PC-9 (cell line): Measurements from ENCODE around the gene SLC25A1. TPM values are rescaled to one million over a fixed set of nuclear protein-coding genes. Genes with fewer than 3 reads are reported as not detected.

ENCODE experiments used
- BruUV-seq: library from RNA; stranded (reverse); fragments of 400-500 nt; replicated peaks from 2 replicates; lab custom pipeline; 2021; lab: Mats Ljungman, UMichigan
- CTCF ChIA-PET: fragments of 300-600 bp; sonication (Branson Sonifier 250); formaldehyde crosslinking; loops from one replicate; lab custom pipeline; 2022; ENCODE audit warnings: antibody characterized with exemption; lab: Charles Lee
- POLR2A ChIA-PET: fragments of 300-600 bp; sonication (Branson Sonifier 250); formaldehyde crosslinking; loops from one replicate; lab custom pipeline; 2022; ENCODE audit warnings: antibody characterized with exemption; ENCODE audit not compliant: unreplicated experiment; lab: Charles Lee
- DNase-seq, 2 experiments: peaks; one replicate each; pipeline versions ENCODE4 v3.0.0 to v3.0.0-alpha.2; 2015 to 2022; ENCODE audit warnings: mixed read lengths in 1 of 2
- H2AFZ ChIP-seq: fragments of 200-600 bp; sonication (generic); 2 replicates; pipeline ENCODE4 v1.8.1; 2017; ENCODE audit warnings: antibody characterized with exemption
- H3F3A ChIP-seq: fragments of 200-600 bp; sonication (generic); 2 replicates; pipeline ENCODE4 v1.8.1; 2017; ENCODE audit warnings: antibody characterized with exemption, mild to moderate bottlenecking, low read depth; ENCODE audit not compliant: insufficient read depth
- H3K27ac ChIP-seq: fragments of 200-600 bp; sonication (generic); 2 replicates; pipeline ENCODE4 v1.6.1; 2016; ENCODE audit warnings: mixed run types
- H3K27me3 ChIP-seq: fragments of 200-600 bp; sonication (generic); 2 replicates; pipeline ENCODE4 v1.6.1; 2016; ENCODE audit warnings: low read depth, mixed run types; ENCODE audit not compliant: insufficient read depth
- H3K36me3 ChIP-seq: fragments of 200-600 bp; sonication (generic); 2 replicates; pipeline ENCODE4 v1.6.1; 2016; ENCODE audit warnings: low read depth, mixed run types
- H3K4me1 ChIP-seq: fragments of 200-600 bp; sonication (generic); replicated peaks from 2 replicates; pipeline ENCODE4 v1.6.1; 2016; ENCODE audit warnings: mixed run types; ENCODE audit not compliant: insufficient read depth
- H3K4me2 ChIP-seq: fragments of 200-600 bp; sonication (generic); 2 replicates; pipeline ENCODE4 v1.6.1; 2017; ENCODE audit warnings: mixed run types
- H3K4me3 ChIP-seq: fragments of 200-600 bp; sonication (generic); 2 replicates; pipeline ENCODE4 v1.6.1; 2016; ENCODE audit warnings: mixed run types
- H3K79me2 ChIP-seq: fragments of 200-600 bp; sonication (generic); 2 replicates; pipeline ENCODE4 v1.6.1; 2017; ENCODE audit warnings: low read depth, mixed run types
- H3K9me2 ChIP-seq: fragments of 200-600 bp; sonication (generic); 2 replicates; pipeline ENCODE4 v1.8.1; 2017; ENCODE audit warnings: mild to moderate bottlenecking; ENCODE audit not compliant: insufficient read depth
- H3K9me3 ChIP-seq: fragments of 200-600 bp; sonication (generic); 2 replicates; pipeline ENCODE4 v1.8.1; 2016; ENCODE audit warnings: low read depth; ENCODE audit not compliant: insufficient read depth
- H4K20me1 ChIP-seq: fragments of 200-600 bp; sonication (generic); 2 replicates; pipeline ENCODE4 v1.8.1; 2017; ENCODE audit not compliant: insufficient read depth
- EZH2 ChIP-seq: fragments of 200-600 bp; sonication (generic); IDR thresholded peaks from 2 replicates; pipeline ENCODE4 v1.8.0; 2017; ENCODE audit warnings: antibody characterized with exemption, low read depth
- intact Hi-C: fragments of 100-400 bp; cut with micrococcal nuclease; formaldehyde crosslinking; loops from one replicate; pipeline ENCODE4 v1.10.0; 2022; ENCODE audit not compliant: unreplicated experiment
- total RNA-seq: library from RNA; stranded (reverse); gene quantifications from 2 replicates; pipeline ENCODE4 v1.2.3, GENCODE V29; 2021
- TF ChIP-seq, protein P1 (sequence below): fragments of 200-600 bp; sonication (generic); conservative IDR thresholded peaks from 2 replicates; pipeline ENCODE4 v1.6.1; 2017; ENCODE audit warnings: mixed run types, antibody characterized with exemption, mild to moderate bottlenecking, moderate library complexity

SLC25A1 gene
- total RNA-seq, 1 experiment from 2014 or later: 79.9 TPM

DNA sequence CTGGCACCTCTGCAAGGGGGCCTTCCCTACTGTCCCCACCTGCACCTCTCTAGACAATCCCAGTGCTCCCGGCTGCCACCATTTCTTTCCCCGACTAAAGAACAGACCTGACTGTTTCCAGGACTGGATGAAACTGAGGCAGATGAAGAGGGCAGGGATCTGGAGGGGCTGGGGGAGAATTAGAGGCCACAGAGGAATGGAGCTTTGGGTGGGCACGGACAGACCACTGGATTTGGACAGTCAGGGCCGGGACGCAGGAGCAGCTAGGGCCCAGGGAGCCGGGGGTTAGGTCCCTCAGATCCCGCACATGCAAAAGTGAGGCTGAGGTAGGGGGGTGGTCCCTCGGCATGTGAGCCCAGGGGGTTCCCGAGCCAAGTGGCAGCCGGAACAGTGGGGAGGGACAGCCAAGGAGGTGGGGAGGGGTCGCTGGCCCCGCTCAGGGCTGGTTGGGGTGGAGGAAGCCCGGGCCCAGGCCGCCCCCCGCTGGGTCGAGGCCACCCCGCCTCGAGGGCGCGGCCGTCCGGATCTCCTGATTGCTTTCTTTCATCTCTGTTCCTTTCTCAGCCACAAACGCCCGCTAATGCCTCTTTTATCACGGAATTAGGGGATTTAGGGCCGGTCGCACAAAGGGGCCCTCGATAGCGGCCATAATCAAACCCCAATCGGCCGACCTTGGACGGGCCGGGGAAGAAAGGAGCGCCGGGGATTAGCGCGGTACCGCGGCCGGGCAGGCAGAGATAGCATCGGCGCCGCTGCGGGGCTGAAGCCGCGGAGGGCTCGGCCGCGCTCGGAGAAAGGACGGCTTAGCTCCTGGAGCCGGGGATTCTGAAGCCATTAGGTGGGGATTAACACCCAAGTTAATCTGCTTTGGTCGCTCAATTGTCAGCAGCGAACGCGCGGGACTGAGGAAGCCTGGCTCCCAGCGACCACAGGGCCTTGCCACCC, 9.3 kb downstream of the SLC25A1 start:
- no peak for TF ChIP-seq EZH2
- TF ChIP-seq, protein P1, sequence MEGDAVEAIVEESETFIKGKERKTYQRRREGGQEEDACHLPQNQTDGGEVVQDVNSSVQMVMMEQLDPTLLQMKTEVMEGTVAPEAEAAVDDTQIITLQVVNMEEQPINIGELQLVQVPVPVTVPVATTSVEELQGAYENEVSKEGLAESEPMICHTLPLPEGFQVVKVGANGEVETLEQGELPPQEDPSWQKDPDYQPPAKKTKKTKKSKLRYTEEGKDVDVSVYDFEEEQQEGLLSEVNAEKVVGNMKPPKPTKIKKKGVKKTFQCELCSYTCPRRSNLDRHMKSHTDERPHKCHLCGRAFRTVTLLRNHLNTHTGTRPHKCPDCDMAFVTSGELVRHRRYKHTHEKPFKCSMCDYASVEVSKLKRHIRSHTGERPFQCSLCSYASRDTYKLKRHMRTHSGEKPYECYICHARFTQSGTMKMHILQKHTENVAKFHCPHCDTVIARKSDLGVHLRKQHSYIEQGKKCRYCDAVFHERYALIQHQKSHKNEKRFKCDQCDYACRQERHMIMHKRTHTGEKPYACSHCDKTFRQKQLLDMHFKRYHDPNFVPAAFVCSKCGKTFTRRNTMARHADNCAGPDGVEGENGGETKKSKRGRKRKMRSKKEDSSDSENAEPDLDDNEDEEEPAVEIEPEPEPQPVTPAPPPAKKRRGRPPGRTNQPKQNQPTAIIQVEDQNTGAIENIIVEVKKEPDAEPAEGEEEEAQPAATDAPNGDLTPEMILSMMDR: no peak

DNA sequence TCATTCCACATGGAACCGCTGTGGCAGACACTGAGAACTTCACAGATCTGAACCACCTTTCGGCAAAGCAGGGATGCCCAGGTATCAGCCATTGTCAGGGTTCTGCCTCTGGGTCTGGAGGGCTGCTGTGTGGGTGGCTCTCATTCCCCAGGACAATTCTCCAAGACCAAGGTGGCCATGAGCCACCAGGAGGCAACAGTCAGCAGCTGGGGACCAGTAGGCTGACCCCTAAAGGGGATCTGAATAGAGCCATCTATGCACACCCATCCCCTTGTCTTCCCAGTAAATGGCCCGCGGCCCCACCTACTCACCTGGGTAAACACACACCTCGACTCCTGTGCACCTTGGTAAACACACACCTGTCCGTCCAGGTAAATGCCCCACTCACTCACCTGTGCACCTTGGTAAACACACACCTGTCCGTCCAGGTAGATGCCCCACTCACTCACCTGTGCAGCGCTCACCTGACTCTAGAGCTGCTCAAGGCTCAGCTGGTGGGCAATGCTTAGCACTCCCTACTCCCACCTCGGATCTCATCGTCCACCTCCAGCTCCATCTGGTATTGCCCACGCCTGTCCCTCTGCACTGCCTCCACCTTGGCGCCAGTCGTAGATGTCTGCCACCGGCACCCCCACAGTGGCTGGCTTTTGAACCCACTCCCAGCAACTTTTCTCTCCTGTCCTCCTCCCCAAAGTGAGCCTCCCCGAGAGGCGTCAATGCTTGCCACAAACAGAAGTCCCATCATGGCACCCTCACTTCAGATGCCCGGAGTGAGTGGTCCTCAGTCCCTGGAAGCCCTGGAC, 10.2 kb downstream of the SLC25A1 start:
- CTCF ChIA-PET: no interaction called here
- peaks cover 23% of the 10 kb centered on the region for H3K27me3 ChIP-seq
- intact Hi-C loops: no loop called here
- H3F3A ChIP-seq: peaks cover 3% of the 10 kb centered on the region; the same call in 1 of the 2 replicates
- no peaks in the 10 kb centered on the region for H3K9me2 ChIP-seq
- H3K79me2 ChIP-seq: peaks cover 22% of the 10 kb centered on the region
- no TSS peak for BruUV-seq
- H3K9me3 ChIP-seq: no peaks in the 10 kb centered on the region
- H3K4me1 ChIP-seq: peaks cover 9% of the 10 kb centered on the region
- H2AFZ ChIP-seq: no peak overlapping the region
- no peak for TF ChIP-seq EZH2
- TF ChIP-seq, protein P1: no peak; the same call in 1 of the 2 replicates
- no peaks in the 10 kb centered on the region for H3K36me3 ChIP-seq
- POLR2A ChIA-PET: no interaction called here
- H3K4me2 ChIP-seq: no peak overlapping the region
- H4K20me1 ChIP-seq: peaks cover 12% of the 10 kb centered on the region
- no peak overlapping the region for H3K4me3 ChIP-seq
- no peak overlapping the region for H3K27ac ChIP-seq
- peak in 1 of 2 experiments; percentile 43 for DNase-seq

More for the DNA sequence above, 9.3 kb downstream of the SLC25A1 start:
- peaks cover 13% of the 10 kb centered on the region; the same call in 1 of the 2 replicates for H3F3A ChIP-seq
- H3K4me1 ChIP-seq: peaks cover 16% of the 10 kb centered on the region
- no peak overlapping the region for H3K4me3 ChIP-seq
- H3K9me2 ChIP-seq: no peaks in the 10 kb centered on the region
- ChIA-PET POLR2A (no interaction called here), CTCF (no interaction called here)
- intact Hi-C loops: no loop called here
- no peaks in the 10 kb centered on the region for H3K9me3 ChIP-seq
- peaks cover 32% of the 10 kb centered on the region for H3K79me2 ChIP-seq
- DNase-seq: no peak
- no peaks in the 10 kb centered on the region for H3K36me3 ChIP-seq
- no peak overlapping the region for H2AFZ ChIP-seq
- no peak overlapping the region for H3K4me2 ChIP-seq
- no peak overlapping the region for H3K27ac ChIP-seq
- H3K27me3 ChIP-seq: peaks cover 23% of the 10 kb centered on the region
- H4K20me1 ChIP-seq: peaks cover 21% of the 10 kb centered on the region
- BruUV-seq: no TSS peak

DNA sequence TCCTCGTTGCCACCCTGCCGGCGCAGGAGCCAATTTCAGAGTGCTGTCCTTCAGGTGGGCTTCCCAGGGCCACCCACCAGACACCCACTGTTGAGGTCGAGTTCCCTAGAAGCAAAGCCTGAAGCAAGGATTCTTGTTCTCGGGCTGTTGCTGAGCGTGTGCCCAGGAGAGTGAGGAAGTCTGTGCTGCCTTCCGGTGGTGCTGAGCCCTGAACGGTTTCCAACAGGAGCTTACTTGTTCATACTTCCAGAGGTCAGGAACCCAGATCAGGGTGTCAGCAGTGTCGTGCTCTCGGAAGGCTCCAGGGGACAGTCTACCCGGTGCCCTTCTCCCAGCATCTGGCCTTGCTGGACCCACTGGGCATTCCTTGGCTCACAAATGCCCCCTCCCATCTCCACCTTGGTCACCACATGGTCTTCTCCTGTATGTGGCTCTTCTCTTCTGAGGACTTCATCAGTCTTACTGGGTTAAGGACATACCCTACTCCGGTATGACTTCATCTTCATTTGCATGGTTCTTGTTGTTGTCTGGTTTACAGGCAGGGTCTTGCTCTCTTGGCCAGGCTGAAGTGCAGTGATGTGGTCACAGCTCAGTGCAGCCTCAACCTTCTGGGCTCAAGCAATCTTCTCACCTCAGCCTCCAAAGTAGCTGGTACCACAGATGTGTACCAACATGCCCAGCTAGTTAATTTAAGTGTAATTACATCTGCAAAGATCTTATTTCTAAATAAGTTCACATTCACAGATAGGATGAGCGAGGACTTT, 11.2 kb downstream of the SLC25A1 start:
- ChIA-PET CTCF (no interaction called here), POLR2A (no interaction called here)
- DNase-seq: no peak
- intact Hi-C loops: no loop called here
- Histone ChIP-seq H3K79me2 (peaks cover 12% of the 10 kb centered on the region), H4K20me1 (peaks cover 2% of the 10 kb centered on the region; the same call in 1 of the 2 replicates), H3K4me2 (no peak overlapping the region), H3F3A (no peaks in the 10 kb centered on the region), H3K36me3 (no peaks in the 10 kb centered on the region), H3K9me3 (no peaks in the 10 kb centered on the region), H3K4me1 (no peaks in the 10 kb centered on the region; the same call in 1 of the 2 replicates), H3K9me2 (no peaks in the 10 kb centered on the region), H3K4me3 (no peak overlapping the region), H3K27ac (no peak overlapping the region), H2AFZ (no peak overlapping the region), H3K27me3 (peaks cover 23% of the 10 kb centered on the region)
- BruUV-seq: no TSS peak
- no peak for TF ChIP-seq EZH2
- TF ChIP-seq, protein P1: no peak
